SIG-M5 (cell line): Measurements from ENCODE around the gene RAB11FIP4.
"Not testable (repeated sequence)": the region's sequence is repeated elsewhere in the genome, so short reads cannot be mapped to it uniquely, and the experiment has no call there.

Experiments used
- DNase-seq: peaks from one replicate; lab custom pipeline; 2025; lab: John Stamatoyannopoulos, UW

RAB11FIP4 gene

DNA sequence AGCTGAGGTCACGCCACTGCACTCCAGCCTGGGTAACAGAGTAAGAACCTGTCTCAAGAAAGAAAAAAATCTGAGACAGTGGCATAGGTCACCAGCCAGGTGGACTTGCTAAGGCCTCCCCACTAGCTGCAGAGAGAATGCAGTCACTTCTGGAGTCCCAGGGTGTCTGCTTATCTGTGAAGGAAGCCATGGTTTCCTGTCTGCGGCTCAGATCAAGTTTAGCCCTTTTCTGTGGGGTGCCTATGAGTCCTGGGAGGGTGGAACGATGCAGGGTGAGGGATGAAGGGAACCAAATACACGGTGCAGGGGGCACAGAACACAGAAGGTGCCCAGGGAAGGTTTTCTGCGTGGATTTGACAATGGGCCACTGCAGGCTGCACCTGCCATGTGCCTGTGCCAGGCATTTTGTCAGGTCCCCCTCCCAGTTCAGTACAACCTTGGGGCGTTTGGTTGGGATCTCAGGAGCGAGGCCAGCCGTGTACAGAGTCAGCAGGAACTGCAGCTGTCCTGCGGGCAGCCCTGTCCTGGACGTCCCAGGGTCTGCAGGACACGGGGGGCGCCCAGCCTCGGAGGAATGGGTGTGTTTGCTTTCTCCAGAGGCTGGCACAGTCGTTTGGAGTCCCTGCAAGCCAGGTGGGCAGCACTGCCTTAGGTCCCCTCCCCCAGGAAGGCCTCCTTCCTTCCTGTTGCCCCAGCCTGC, 41.8 kb downstream of the RAB11FIP4 start:
- no peak for DNase-seq

DNA sequence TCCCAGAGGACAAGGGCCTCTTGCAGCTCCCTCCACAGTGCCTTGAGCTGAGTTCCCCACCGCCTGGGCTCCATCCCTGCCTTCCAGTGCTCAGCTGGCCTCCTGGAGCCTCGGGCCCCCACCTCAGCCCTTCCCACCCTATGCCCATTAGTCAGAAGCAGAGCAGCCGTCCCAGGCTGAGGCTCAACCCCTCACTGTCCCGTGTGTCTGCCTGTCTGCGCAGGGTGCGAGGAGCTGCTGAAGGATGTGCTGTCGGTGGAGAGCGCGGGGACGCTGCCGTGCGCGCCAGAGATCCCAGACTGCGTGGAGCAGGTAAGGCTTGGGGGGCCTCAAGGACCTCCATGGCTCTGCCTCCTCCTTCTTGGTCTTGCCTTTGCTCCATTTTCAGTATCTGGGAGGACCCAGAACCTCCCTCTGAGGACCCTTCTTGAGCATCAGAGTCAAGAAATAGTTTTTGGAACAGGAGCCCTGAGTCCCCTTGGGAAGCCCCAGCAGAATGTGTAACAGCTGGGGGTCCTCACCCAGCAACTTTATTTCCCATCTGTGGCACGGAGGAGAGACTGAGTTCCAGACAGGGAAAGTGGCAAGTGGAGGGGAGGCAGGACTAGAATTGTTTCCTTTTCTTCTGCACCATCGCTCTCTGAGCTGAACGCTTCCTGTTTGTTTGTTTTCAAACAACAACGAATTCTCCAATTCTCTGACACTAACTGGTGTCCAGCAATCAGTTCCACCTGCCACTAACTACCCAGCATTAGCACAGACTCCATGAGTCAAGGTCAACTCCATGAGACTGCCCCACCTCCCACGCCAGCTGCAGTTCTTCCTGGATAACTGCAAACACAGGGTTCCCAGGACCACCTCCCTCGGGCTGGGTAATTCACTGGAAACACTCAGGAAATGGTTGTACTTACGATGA, 42.6 kb downstream of the RAB11FIP4 start:
- DNase-seq, result no peak

DNA sequence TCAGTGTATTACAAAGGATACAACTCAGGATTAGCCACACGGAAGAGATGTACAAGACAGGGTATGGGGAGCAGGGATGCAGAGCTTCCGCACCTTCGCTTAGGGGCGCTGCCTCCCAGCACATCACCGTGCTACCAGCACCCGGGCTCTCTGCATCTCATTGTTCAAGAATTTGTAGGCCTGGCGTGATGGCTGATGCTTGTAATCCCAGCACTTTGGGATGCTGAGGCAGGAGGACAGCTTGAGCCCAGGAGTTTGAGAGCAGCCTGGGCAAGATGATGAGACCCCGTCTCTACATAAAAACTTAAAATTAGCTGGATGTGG, 43.2 kb downstream of the RAB11FIP4 start:
- DNase-seq, result no peak

DNA sequence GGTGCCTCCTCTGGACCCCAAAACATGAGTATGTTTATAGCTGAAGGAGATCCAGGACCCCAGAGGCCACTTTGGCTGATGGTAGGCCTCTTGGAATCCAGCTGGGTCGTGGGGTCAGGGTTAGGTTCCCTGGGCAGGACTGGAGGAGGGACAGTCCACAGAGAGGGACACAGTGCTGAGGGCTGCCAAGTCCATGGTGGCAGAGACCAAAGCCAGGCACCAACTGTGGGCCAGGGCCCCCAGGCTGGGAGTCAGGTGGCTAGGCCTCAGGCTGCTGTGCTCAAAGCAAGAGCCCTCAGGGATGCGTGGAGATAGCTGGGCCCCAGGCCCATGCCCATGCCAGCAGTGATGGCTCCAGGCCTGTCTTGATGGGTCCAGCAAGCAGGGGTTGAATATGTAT, 44.1 kb downstream of the RAB11FIP4 start:
- DNase-seq, result no peak

DNA sequence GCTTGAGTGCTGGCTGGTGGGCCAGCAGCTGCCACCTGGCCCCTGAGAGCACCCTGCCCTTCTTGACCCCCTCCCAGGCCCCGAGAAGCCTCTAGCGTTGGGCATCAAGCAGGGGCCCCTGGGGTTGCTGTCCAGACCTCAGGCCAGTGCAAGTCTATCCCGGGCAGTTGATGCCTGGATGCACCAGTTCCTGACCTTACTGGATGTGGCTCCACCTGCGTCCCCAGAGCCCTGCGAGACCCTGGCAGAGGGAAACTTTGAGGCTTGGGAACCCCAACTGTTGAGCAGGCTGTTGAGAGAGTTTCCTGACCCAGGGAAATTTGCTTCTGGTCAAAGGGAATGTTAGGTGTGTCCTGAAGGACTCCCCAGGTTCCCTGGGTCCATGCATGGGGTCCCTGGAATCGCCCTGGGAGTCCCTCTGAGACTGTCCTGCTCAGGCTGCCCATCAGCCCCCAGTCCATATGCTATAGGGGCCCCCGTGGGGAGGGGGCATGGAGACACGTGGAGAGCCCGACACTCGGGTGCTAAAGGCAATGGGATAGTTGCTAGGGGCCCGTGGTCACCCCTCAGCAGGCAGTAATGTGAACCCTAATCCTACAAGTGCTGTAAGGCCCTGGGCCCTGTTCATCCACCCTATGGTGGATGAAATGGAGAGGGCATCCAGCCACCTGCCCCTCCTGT, 46.4 kb downstream of the RAB11FIP4 start:
- DNase-seq, result no peak

DNA sequence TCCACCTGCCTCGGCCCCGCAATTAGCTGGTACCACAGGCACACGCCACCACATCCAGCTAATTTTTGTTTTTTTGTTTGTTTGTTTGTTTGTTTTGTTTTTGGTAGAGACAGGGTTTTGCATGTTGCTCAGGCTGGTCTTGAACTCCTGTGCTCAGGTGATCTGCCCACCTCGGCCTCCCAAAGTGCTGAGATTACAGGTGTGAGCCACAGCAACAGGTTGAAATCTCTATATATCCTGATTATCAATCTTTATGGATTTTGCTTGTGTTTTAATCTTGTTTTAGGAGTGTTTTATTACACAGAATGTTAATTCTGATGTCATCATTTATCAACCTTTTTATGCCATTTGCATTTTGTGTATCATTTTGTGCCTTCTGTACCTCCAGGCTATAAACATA, 48.2 kb downstream of the RAB11FIP4 start:
- DNase-seq, result no peak

DNA sequence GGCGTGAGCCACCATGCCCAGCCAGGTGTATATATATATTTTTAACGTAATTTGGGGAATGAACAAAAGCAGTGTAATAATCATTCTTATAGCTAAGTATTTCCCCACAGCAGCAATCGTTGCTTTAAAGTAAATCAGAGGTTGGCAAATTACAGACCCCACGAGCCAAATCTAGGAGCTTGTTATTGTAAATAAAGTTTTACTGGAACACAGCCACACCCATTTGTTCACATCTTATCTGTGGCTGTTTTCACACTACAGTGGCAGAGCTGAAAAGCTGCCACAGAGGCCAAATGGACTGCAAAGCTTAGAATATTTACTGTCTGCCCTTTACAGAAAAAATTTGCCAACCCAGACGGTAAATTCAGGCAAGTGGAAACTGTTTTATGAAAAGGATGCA, 50.8 kb downstream of the RAB11FIP4 start:
- no peak for DNase-seq

DNA sequence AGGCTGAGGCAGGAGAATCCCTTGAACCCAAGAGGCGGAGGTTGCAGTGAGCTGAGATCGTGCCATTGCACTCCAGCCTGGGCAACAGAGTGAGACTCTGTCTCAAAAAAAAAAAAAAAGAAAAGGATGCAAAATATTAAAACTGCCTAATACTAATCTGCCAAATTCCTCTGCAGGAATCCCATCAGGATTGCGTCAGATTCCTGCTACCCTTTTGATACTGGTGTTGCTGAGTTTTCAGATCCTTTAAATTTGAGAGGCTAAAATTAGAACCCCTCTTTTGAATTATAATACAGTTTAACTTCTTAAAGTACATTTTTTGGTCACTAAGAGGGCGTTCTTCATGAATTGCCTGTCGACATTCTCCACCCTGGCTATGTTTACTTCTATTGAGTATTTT, 51.4 kb downstream of the RAB11FIP4 start:
- not testable (repeated sequence) for DNase-seq

DNA sequence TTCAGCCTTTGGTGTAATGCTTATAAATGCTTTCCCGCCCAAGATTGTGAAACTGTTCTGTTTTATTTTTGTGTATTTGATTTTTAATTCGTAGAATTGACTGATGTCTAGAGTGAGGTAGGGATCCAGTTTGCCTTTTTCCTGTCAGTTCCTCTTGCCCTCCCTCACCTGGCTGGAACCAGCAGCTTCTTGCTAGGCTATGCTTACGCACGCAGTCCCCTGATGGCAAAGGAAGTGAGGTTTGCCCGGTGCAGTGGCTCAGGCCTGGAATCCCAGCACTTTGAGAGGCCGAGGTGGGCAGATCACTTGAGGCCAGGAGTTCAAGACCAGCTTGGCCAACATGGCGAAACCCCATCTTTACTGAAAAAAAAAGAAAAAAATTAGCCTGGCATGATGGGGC, 51.9 kb downstream of the RAB11FIP4 start:
- no peak for DNase-seq

DNA sequence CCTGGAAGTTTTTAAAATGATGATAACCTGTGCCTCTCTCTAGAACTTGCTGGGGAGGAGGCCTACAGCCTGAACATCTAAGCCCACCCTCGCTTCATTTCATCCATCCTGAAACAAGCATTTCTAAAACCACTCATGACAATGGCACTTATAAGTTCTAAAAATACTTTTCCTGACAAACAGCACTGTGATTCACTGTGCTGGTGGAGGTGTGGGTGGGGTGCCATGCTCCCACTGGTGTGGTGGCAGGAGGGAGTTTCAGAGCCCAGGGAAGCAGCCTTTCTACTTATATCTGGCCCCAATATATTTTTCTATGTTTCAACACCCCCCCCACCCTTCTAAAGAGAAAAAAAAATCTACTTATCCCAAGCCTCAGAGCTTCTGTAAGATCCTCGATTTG, 52.6 kb downstream of the RAB11FIP4 start:
- no peak for DNase-seq

DNA sequence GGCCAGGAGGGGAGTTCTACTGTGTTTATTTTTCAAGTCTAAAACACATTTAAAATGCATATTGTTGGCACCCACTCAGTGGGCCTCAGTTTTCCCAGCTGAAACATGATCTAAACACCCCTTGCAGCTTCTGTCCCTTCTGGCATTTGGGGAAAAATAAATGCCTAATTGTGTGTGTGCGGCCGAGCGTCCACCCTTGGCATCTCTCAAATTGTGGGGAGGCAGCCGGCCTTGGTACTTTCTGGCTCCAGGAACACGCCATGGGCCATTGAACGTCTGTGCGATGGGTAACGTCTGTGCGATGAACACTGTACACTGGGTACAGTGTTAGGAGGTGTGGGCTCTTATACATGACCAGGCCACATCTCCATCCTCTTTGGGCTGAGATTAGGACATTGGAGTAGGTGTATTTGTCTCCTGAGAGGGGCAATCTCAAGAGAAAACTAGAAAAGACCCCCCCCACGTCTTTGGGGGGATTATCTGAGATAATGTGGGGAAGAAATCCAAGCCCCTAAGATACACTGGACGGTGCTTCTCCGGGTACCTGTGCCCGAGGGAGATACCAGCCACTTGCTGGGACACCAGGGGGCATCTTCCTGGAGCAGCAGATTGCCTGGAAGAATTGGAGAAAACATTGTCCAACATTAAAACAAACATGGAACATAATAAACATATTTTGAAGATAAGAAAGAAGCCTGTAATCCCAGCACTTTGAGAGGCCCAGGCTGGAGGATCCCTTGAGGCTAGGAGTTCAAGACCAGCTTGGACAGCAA, 54.9 kb downstream of the RAB11FIP4 start:
- no peak for DNase-seq

DNA sequence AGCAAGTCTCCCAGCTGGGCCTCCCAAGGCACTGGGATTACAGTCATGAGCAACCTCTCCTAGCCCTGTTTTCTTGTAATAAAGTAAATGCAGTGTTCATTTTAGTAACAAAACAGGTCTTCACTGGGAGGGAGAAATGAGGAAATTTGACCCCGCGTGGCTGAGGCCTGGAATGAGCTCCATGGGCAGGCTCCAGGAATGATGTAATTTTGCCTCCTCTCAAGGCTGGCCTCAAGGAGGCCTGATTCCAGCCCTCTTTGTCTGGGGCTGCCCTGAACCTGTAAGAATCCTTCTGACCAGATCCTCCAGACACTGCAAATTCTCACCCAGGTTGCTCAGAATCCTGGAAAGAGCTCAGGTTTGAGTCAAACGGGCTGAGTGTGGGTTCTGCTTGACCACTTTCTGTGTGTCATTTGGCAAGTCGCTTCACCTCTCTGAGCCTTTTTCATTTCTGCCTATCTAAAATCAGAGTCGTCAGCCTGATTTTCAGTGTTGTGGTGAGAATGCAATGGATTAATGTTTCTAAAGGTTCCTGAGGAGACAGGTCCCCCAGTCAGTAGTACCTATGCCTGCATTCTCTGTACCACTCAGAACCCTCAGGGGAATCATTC, 57.1 kb downstream of the RAB11FIP4 start:
- DNase-seq, result no peak

DNA sequence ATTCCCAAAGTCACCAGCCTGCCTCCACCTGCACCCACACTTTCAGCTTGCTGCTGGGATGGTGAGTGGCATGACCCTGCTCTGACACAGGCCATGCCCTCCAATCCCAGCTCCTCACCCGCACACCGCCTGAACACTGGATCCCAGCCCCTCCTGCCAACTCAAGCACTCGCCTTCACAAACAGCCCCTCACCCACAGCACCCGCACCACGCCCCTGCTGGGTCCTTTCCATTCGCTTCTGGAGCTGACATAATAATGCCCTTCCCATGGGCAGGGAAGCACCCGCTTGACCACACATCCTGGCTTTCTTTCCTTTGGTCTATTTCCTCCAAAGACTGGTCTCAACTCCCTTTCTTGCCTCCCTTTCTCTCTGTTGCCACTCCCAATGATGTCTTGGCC, 57.6 kb downstream of the RAB11FIP4 start:
- no peak for DNase-seq

DNA sequence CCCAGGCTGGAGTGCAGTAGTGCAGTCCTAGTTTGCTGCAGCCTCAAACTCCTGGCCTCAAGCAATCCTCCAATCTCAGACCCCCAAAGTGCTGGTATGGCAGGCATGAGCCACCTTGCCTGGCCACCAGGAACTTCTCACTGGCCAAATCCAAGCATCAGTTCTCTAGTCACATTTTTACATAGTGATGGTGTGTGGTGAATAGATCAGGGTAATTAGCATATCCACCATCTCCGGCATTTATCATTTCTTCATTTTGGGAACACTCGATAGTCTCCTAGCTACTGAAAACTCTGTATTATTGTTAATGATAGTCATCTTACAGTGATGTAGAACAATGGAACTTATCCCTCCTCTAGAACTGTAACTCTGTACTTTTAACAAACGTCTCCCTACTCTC, 58.3 kb downstream of the RAB11FIP4 start:
- DNase-seq, result no peak

DNA sequence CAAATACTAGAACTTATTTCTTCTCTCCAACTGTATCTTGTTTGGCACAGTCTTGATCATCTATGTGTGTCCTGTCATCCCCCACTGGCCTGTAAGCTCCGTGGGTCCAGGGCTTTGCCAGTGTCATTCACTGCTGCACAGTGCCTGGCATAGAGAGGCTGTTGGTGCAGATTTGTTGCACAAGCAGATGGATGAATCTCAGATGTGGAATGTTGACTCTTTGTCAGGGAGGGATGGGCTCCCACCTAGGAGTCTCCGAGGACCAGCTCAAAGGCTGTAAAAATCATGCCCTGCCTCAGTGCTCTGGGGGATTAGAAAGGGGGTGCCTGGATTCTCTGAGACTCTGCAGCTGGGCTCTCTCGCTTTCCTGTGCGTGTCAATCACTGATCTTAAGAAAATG, 60.6 kb downstream of the RAB11FIP4 start:
- DNase-seq, result no peak

DNA sequence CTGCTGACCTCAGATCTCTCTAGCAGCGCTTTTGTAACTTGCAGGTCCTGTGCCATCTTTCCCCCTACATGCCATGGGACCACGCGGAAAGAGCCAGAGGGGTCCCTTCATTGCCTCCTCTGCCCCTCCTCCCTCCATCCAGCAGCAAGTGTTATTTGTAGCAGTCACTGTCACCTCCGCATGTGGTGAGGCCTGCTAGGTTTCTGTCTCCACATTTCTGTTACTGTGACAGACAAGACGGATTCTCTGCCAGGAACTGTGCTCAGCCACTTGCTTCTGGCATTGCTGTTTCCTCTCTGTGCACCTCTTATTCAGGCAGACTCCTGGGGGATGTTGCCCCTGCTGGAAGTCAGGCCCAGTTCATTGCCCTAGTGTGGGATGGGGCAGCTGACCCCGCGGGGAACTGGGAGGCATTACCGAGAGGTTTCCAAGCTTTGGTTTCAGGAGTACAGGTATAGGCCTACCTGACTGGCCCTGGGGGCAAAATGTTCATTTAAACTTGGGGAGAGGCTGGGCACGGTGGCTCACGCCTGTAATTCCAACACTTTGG, 61.2 kb downstream of the RAB11FIP4 start:
- no peak for DNase-seq

DNA sequence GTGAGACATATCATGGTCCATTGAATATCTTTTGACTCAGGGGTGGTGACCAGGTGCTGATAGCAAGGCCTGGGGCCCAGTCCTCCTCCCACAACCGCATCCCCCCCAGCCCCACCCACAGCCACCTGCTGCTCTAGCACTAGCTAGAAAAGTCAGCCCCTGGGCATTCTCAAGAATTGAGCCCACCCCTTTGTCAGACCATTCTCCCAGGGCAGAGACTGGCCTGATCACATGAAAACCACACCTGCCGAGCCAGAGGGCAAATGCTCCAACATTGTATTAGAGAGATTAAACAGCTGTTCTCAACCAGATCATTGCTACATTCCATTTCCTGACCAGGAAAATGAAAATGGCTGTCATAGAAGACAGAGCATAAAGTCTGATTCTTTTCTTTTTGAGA, 62.4 kb downstream of the RAB11FIP4 start:
- no peak for DNase-seq

DNA sequence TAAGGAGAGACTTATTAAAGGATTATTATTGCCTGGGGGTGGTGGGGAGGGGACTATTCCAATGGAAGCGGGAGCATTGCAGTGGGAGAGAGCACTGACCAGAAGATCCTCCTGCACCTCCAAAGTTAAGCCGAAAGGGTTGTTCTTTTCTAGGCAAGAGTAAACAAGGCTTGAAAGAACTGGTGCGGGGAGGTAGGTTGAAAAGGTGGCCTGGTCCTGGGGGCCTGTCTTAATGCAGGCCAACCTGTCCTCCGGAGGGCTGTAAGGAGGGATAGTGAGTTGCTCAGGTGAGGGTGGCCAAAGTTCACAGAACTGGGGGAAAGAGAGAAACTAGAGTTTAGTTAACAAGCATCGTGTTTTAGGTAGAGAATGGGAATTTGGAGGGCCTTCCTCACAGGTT, 65.3 kb downstream of the RAB11FIP4 start:
- DNase-seq, result no peak

DNA sequence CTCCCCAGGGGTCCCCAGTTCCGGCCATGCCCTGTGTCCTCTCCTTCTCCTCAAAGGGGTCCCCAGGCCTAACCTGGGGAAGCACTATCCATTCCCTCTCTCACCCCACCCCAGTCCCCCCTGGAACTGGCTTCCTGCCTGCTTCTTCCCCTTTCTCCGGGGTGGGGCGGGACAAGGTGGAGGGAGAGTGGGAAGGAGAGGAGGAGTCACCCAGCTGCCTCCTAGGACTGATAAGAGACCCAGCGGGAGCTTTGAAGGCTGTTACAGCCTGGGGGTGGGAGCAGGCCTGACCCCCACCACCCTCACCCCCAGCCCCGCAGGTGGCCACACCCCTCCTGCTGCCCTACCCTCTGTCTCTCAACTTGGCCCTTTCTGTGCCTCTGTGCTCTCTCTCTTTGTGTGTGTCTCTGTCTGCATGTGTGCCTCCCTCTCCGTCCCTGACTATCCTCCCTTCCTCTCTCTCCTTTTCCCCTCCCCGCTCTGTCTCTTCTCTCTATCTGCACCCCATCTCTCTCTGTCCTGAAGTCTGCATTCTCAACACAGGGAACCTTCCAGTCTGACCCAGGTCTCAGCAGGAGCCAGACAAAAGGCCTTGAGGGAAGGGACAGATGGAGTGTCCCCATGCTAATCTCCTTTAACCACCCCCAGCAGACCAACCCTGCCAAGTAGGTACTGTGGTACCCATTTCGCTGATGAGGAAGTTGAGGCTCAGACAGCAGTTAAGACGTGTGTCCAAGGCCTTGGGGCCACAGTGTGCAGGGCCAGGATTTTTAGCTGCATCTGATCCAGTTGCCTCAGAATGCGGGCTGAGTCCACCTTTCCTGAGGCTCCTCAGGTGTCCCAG, 66.1 kb downstream of the RAB11FIP4 start:
- DNase-seq, result no peak

DNA sequence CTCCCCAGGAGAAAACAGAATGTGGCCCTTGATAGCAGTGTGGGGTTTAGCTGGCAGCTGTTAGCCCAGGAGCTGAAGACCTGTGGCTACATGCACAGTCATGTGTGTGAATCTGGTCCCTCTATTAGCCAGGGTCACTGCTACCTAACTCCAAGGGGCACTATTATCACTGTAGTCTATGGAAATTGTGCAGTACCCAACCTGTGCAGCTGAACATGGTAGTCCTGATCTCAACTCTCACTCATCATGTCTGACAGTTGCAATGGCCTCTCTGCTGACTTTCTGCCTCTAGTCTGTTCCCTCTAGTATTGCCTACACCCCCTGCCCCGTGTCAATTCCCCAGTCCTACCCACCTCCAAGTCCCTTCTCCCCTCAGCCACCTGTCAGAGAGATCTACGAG, 67.4 kb downstream of the RAB11FIP4 start:
- no peak for DNase-seq

DNA sequence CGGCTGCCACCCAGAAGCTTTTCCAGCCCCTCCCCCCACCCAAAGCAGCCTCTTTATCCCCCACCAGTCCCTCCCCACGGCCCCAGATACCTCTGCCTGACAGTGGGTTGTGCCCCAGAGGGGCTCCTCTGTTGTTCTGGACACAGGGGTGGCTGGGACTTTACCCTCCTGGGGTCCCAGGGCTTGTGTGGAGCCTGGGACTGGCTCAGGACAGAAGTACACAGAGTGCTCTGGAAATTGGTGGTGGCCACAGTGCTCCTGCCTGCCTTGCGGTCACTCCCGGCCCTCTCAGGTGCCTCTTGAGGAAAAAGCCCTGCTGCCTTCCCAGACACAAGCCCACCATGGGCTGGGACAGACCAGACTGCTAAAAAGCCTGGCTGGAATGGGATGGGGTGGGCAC, 68.2 kb downstream of the RAB11FIP4 start:
- DNase-seq, result no peak
